HG03565 (cell line): ENCODE results near the gene SDR42E2.

ENCODE experiments used
- ATAC-seq: cut with Tn5 transposase; IDR thresholded peaks from one replicate; pipeline ENCODE4 v1.9.1; 2021; ENCODE audit warnings: mild to moderate bottlenecking, moderate library complexity; ENCODE audit not compliant: unreplicated experiment

Gene SDR42E2

GRCh38 chr16:22240023-22240710, 77.9 kb downstream of the SDR42E2 start:
- ATAC-seq = no peak
